HEK293 (cell line): ENCODE results near the gene APOBEC2.

ENCODE experiments used
- ATF2 ChIP-seq: fragments of 450-650 bp; formaldehyde crosslinking; IDR thresholded peaks from 2 replicates; pipeline ENCODE4 v1.5.1; 2016; ENCODE audit warnings: missing biosample characterization, missing genetic modification characterization, low read depth
- TF ChIP-seq, protein P1 (sequence below): fragments of 450-650 bp; formaldehyde crosslinking; IDR thresholded peaks from 2 replicates; pipeline ENCODE4 v1.5.1; 2016; ENCODE audit warnings: missing biosample characterization, missing genetic modification characterization
- TF ChIP-seq, protein P2 (sequence below): fragments of 450-650 bp; formaldehyde crosslinking; IDR thresholded peaks from 2 replicates; pipeline ENCODE4 v1.5.1; 2016; ENCODE audit warnings: missing biosample characterization, missing genetic modification characterization

- TF ChIP-seq, protein P1, sequence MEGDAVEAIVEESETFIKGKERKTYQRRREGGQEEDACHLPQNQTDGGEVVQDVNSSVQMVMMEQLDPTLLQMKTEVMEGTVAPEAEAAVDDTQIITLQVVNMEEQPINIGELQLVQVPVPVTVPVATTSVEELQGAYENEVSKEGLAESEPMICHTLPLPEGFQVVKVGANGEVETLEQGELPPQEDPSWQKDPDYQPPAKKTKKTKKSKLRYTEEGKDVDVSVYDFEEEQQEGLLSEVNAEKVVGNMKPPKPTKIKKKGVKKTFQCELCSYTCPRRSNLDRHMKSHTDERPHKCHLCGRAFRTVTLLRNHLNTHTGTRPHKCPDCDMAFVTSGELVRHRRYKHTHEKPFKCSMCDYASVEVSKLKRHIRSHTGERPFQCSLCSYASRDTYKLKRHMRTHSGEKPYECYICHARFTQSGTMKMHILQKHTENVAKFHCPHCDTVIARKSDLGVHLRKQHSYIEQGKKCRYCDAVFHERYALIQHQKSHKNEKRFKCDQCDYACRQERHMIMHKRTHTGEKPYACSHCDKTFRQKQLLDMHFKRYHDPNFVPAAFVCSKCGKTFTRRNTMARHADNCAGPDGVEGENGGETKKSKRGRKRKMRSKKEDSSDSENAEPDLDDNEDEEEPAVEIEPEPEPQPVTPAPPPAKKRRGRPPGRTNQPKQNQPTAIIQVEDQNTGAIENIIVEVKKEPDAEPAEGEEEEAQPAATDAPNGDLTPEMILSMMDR (tag by site-specific recombination) = no peak
- TF ChIP-seq, protein P2, sequence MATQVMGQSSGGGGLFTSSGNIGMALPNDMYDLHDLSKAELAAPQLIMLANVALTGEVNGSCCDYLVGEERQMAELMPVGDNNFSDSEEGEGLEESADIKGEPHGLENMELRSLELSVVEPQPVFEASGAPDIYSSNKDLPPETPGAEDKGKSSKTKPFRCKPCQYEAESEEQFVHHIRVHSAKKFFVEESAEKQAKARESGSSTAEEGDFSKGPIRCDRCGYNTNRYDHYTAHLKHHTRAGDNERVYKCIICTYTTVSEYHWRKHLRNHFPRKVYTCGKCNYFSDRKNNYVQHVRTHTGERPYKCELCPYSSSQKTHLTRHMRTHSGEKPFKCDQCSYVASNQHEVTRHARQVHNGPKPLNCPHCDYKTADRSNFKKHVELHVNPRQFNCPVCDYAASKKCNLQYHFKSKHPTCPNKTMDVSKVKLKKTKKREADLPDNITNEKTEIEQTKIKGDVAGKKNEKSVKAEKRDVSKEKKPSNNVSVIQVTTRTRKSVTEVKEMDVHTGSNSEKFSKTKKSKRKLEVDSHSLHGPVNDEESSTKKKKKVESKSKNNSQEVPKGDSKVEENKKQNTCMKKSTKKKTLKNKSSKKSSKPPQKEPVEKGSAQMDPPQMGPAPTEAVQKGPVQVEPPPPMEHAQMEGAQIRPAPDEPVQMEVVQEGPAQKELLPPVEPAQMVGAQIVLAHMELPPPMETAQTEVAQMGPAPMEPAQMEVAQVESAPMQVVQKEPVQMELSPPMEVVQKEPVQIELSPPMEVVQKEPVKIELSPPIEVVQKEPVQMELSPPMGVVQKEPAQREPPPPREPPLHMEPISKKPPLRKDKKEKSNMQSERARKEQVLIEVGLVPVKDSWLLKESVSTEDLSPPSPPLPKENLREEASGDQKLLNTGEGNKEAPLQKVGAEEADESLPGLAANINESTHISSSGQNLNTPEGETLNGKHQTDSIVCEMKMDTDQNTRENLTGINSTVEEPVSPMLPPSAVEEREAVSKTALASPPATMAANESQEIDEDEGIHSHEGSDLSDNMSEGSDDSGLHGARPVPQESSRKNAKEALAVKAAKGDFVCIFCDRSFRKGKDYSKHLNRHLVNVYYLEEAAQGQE = no peak
- no peak for TF ChIP-seq ATF2 (tag by site-specific recombination)
Measured at GRCh38 chr6:41039060-41039998, 13.7 kb upstream of the APOBEC2 start, which contains the start of gene UNC5CL.
